Bone marrow (tissue), 2 donors: ENCODE data around the gene RDX.
A peak's percentile ranks its signal among the peaks of the same experiment; 100 is the strongest.
"Not testable (repeated sequence)": the region's sequence is repeated elsewhere in the genome, so short reads cannot be mapped to it uniquely, and the experiment has no call there.

Experiments used
- DNase-seq, 2 donors: peaks; one replicate each; lab custom pipeline; 2025; lab: John Stamatoyannopoulos, UW

RDX gene

DNA sequence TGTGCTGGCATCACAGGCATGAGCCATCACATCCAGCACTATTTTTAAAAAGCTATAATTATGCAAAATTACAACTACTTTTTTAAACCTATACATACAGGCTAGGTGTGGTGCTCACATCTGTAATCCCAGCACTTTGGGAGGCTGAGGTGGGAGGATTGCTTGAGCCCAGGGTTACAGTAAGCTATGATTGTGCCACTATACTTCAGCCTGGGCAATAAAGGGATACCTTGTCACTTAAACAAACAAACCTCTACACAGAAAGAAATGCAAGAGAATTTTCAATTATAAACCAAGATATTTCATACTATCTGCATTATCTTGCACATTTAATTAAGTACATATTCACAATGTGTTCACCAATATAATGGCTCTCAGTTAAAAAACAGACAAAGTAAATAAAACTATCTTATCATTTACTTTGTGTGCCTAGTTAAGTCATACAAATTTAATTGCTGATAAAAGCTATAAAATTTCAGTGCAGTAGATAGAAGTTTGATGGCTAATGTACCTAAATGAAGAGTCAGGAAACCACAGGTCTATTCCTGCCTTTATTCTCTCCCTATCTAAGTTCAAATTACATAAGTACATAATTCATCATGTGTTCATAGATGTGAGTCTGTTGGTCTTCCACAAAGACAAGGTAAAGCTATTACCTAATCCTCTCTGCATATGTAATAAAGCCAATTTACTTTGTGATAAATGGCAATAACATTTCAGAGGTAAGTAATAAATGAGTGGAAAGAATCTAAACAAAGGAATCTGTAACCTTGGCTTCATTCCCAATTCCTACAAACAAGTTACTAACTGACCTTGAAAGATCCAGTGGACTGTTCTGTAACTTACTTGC lies 9.0 kb upstream of the RDX start:
- no peak for DNase-seq

DNA sequence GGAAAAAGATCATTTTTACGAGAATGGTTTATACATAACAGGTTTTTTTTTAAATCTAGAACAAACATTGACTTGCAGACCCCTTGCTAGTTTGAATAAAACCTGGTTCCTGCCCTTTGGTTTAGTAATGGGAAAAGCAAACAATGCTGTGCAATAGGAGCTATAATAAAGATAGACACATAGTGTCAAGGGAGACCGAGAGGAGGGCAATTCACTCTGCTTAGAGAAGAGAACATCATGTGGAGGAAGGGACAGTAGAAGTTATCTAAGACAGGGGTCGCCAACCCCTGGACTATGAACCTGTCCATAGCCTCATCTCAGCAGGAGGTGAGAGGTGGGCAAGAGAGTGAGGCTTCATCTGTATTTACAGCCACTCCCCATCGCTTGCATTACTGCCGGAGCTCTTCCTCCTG lies 7.0 kb upstream of the RDX start:
- no peak for DNase-seq

DNA sequence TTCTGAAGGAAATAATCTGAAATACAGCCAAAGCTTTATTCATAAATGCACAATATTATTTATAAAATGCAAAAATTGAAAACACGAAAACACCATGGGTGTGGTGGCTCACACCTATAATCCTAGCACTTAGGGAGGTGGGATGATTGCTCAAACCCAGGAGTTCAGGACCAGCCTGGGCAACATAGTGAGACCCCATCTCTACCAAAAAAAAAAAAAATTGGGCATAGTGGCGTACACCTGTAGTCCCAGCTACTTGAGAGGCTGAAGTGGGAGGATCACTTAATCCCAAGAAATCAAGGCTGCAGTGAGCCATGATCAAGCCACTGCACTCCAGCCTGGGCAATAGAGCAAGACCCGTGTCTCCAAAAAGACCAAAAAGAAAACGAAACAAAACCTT lies 5.2 kb upstream of the RDX start:
- DNase-seq: no peak

DNA sequence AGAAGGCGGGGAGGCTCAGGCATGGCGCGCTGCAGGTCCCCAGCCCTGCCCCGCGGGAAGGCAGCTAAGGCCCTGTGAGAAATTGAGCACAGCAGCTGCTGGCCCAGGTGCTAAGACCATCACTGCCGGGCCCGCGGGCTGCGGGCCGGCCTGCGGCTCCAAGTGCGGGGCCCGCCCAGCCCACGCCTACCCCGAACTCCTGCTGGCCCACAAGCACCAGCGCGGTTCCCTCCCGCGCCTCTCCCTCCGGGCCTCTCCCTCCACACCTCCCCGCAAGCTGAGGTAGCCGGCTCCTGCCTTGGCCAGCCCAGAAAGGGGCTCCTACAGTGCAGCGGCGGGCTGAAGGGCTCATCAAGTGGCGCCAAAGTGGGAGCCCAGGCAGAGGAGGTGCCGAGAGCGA lies 4.6 kb upstream of the RDX start:
- DNase-seq: no peak

DNA sequence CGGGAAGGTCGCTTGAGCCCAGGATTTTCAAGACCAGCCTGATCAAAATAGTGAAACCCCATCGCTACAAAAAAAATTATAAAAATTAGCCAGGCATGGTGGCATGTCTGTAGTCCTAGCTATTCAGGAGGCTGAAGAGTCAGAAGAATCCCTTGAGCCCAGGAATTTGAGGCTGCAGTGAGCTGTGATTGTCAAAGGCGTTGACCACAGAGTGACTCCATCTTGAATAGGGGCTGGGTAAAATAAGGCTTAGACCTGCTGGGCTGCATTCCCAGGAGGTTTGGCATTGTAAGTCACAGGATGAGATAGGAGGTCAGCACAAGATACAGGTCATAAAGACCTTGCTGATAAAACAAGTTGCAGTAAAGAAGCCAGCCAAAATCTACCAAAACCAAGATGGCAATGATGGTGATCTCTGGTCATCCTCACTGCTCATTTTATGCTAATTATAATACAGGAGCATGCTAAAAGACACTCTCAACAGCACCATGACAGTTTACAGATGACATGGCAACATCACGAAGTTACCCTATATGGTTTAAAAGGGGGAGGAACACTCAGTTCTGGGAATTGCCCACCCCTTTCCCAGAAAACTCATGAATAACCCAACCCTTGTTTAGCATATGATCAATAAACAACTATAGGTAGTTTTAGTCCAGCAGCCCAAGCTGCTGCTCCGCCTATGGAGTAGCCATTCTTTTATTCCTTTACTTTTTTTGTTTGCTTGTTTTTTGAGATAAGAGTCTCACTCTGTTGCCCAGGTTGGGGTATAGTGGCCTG lies 2.8 kb upstream of the RDX start:
- no peak for DNase-seq

DNA sequence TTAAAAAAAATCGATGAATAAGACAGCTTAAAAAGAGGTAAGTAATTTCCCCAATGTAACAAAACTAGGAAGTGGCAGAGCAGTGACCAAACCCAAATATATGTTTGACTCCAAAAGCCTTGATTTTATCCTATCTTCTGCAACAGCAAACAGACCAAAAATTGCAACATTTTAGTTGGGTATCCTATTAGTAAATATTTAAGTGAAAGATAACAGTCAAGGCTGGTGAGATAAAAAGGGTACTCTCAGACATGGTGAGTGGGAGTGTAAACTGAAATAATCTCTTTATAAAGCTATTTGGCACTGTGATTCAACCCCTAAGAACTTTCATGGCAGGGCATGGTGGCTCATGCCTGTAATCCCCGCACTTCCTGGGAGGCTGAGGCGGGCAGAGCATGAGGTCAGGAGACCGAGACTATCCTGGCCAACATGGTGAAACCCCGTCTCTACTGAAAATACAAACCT lies 1.9 kb upstream of the RDX start:
- no peak for DNase-seq

DNA sequence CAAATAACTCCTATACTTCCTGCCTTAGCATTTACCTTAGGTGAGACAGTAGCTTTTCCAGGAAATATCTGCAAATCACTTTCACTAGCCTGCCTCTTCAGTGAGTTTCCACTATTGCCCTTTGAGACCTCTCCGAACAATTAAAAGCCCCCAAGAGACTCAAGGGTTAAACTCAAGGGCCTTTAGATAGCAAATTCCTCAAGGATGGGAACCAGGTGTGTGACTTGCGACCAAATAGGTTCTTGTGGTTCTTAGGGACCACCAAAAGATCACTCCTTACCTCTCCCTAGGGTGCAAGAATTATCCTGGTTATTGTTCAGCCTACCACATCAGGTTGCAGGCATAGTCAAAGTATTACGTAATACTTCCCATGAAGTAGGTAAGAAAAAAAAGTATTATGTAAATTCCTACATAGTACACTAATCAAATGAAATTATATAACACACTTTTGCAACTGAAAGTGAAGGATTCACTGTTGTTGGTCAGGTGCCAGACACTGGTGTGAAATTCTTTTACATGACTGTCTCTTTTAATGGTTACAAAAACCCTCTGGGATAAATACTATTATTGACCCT lies 1.4 kb upstream of the RDX start:
- DNase-seq: no peak

- no peak for DNase-seq
Measured at GRCh38 chr11:110297076-110297725, 787 bp upstream of the RDX start.

GRCh38 chr11:110295531-110296225 lies 736 bp downstream of the RDX start:
- peak; percentile 41 to 59 for DNase-seq

DNA sequence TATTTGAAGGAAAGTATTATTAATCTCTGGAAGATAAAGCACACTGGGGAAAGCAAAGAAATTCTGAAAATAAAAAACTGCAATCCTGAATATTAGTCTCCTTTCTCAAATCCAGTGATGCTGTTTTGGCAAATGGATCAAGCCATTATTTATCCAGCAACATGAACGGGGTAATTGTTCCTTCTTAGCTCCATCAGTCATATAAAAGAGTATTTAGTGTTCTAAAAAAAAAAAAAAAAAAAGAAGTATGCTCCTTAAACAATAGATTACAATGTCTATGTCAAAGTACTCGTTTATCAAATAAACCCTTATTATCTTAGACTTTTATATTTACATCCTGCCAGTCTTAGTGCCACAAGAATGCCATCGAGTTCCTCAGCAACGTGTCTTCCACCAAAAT lies 1.3 kb downstream of the RDX start:
- DNase-seq: no peak

DNA sequence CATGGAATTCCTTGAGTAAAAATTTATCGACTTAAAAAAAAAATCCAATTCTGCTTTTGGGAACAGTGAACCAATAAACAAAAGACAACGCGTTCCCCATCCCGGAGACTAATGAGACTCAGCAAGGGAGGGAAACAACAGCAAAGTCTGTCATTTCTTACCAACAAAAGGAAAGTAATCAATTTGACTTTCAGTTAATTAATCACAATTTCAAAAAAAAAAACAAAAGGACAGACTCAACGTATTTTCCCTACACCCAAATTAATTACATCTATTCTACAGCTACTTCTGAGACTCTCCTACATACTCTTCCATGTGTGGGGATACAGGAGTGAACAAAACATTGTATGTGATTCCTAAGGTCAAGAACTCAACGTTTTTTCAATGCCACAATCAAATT lies 1.9 kb downstream of the RDX start:
- DNase-seq: no peak

- peak in 1 of 2 donors; percentile 3 for DNase-seq
Measured at GRCh38 chr11:110293389-110293788, 3.0 kb downstream of the RDX start.

GRCh38 chr11:110292146-110292545 lies 4.3 kb downstream of the RDX start:
- not testable (repeated sequence) for DNase-seq

GRCh38 chr11:110290591-110291334 lies 5.7 kb downstream of the RDX start:
- DNase-seq: no peak

DNA sequence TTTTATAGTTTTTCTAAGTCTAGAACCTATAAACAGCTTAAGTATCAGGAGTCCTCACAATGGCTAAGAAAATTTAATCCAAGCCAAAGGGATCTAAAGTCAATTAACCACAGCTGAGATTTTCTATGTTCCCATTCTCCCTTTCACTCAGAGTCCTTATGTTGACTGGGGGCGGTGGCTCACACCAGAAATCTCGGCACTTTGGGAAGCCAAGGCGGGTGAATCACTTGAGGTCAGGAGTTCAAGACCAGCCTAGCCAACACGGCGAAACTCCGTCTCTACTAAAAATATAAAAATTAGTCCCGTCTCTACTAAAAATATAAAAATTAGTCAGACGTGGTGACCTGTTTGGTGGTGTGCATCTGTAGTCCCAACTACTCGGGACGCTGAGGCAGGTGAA lies 6.9 kb downstream of the RDX start:
- DNase-seq: no peak

GRCh38 chr11:110287537-110287936 lies 8.9 kb downstream of the RDX start:
- no peak for DNase-seq

GRCh38 chr11:110286298-110287040 lies 9.9 kb downstream of the RDX start:
- DNase-seq: no peak

DNA sequence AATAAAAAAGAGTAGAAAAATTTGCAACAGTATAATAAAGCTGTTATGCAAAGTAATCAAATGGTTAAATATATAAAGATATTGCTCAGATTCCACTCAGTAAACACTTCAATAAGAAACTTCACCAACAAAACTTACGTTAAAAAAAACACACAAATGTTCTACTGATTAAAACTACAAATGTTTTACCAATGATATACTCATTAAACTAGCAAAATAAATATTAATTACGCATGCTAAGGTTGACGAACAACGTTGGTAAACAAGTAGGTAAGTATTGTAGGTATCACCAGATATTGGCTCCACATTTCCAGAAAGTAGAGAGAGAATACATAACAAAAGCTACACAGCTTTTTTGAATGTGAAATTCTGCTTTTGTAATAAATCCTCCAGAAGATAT lies 12.6 kb downstream of the RDX start:
- no peak for DNase-seq

- not testable (repeated sequence) for DNase-seq
Measured at GRCh38 chr11:110280595-110280994, 15.8 kb downstream of the RDX start.

- DNase-seq: no peak
Measured at GRCh38 chr11:110279881-110280280, 16.5 kb downstream of the RDX start.
